Measurements from ENCODE around the gene PLAAT1.

The PLAAT1 gene

DNA sequence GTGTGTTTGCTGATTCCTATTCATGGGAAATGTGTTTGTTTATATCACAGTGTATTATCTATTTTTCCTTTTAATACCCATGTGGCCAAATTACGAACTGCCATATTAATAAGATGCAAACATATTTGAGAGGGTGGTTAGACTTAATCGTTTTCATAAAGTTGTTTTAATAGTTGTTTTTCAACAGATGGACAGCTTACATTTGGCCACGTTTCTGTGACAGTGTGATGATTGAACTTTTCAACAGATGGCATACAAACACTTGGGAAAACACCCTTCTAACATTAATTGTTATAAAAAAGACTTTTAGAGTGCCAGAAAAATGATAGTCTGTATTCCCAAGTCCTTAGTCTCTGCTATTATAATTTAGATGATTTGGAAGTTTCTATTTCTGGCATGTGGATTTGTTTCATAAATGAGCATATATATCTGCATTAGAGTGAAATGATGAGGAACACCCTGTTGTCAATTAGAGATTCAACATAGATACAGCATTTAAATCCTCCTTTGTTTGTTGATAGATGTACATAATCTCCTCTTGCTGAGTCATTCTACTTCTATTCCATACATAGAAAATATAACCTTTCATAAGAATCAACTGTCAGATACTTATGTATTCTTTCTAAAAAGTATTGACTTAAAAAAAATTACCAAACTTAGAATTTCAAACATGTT is 13.1 kb downstream of the PLAAT1 start:
- no peak for DNase-seq

DNA sequence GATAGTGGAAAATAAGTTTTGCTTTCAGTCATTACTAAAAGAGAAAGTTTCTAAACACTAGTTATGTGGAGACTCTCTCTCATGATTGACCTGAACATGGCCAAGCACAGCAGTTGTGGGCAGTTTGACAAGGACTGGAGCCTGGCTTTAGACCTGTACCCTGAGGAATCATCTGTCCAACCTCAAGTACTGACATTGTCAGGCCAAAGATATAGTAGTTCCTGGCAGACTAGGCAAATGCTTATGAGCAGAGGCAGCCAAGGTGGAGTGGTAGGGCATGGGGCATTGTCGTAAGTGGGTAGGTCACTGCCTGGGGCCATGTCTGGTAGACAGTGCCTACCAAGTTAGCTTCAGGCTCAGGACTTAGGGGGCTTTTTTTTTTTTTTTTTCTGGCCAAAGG is 20.9 kb downstream of the PLAAT1 start:
- DNase-seq, result no peak

DNA sequence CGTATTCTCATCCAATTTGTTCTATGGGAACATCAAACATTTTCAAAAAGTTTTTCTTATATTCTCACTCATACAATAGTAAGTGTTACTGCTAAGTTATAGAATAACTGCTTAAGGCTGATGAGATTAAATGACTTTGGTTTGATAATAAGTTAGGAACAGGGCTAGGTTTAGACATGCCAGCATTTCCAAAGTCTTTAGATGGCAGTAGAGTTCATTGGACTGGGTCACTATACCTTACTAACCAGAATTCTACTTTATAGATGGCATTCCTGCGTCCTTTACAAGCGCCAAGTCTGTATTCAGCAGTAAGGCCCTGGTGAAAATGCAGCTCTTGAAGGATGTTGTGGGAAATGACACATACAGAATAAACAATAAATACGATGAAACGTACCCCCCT is 21.7 kb downstream of the PLAAT1 start:
- no peak for DNase-seq

DNA sequence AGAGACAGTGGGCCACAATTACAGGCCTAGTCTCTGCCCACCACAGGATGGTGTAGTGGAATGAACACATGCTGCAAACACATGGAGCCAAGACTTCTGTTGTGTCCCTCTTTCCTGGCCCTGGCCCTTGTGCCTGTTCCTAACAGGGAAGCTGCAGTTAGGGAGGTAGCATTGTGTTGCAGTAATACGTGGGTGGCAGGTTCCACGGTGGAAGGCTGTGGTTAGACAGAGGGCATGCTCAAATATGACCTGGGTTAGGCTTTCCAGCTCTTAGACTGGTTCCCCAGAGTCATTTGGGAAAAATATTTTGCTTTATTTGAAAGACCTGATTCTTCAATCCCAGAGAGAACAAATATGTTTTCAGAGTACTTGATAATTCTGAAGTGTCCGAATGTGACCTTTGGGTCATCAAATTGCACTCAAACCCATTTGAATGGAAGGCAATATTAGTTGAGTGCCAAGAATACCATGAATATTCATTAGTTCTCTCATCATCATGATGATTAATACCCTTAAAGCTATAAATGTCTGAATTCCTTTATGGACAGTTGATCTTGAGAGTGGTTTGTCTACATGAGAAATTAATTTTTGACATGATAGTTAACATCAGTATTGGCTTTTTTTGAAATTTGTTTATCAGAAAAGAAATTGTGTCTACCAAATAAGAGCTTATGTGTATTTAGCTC is 28.5 kb downstream of the PLAAT1 start:
- DNase-seq, result no peak

DNA sequence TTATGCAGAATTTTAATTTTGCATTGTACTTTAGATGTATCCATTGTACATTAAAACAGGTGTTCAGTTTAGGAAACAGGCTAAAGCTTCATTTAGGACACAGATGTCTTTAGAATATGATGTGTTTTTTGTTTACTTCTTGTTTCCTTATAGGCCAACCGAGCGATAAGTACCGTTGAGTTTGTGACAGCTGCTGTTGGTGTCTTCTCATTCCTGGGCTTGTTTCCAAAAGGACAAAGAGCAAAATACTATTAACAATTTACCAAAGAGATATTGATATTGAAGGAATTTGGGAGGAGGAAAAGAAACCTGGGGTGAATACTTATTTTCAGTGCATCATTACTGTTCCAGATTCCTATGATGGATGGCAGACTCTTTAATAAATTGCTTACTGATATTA is 29.4 kb downstream of the PLAAT1 start:
- DNase-seq, result no peak

DNA sequence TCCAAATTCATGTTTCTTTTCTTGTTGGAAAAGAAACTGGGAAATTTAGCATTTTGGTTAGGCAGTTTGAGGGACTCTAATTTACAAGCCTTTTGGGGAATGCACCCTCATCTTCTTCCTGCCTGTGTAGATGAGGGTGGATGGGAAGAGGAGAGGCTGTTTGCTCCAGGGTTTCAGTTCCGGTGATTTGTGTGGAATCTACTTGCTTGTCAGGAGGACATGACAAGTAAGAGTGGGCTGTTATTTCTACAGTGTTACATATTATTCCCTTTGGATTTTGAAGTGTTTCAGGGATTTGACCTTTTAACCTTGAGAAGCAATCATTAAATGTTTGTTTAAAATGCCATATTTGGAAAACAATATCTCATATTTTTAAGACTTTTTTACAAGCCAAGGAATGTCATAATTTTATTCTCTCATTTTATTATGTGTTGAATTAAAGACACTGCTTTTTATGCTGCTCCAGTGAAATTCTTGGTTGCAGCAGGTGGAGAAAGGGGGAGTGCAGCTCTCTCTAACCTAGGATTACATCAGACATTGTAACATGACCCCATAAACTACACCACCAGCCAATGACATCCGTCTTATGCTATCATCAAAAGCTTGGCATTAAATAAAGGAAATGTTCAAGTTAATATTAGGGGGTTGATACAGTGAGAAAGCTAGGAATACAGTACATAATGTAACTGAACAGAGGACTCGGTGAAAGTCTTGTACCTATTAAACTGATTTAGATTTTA is 30.2 kb downstream of the PLAAT1 start:
- no peak for DNase-seq

DNA sequence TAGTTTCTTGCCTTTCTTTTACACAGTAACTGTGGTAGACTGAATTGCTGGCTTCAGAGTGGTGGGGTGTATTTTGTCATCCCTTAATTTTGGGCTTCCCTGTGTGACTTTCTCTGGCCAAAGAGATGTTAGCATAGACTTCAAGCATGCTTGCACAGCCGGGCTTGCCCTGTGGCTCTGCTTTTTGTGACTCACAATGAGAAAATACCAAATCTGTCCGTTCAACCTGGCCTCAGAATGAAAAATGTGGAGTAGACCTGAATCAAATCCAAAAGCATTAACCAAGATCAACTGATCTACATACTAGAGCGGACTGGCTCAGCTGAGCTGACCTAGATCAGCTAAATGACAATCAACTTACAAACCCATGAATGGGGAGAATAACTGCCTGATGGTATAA is 51.4 kb downstream of the PLAAT1 start:
- no peak for DNase-seq

DNA sequence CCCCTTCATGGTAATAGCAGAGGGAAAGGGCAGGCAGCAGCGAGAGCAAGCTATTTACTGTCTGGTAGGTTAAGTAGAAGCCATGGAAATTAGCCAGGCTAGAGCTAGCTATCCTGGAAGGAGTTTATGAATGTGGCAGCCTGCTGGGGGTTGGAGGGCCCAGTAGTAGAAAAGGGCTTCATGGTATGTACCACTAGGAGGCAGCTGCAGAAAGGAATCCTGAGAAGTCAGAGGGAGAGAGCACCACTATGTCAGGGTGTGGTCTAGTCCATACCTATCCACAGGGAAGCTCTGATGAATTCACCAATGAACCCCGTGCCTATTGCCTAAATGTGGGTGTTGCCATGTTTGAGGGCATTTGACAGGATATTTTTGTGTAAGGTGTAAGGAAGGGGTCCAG is 55.0 kb downstream of the PLAAT1 start:
- DNase-seq, result no peak

DNA sequence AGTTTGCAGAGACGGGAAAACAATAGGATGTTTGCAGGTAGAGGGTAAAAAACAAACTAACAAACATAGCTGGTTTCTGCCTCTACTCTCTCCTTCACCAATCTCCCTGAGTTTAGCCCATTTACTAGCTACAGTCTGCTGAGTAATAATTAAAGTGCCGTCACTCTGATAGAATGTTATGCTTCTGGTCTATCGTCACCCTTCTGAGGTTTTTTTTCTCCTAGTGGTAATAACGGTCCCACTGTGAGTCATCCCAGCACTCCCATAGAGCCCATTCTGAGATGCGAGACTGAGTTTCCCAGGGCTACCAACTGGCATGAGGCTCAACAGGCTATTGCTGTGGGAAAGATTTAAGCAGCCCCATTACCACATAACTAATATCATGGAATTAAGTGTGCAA is 56.4 kb downstream of the PLAAT1 start:
- DNase-seq, result no peak

DNA sequence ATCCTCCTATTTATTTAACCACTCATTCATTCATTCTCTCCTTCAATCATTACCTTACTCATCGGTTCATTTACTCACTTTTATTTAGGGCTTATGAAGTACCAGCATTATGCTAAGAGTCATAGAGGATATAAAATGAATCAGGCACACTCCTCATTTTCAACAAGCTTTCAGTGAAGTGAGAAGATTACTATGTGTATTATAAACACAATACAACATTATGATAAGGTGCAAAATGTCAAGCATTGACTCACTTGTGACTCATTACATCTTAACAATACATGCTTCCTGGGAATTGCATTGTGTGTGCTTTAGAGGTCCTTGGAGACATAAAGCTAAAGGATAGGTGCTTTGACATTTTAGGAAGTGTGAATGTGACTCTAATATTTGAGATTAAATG is 60.4 kb downstream of the PLAAT1 start:
- DNase-seq, result no peak

DNA sequence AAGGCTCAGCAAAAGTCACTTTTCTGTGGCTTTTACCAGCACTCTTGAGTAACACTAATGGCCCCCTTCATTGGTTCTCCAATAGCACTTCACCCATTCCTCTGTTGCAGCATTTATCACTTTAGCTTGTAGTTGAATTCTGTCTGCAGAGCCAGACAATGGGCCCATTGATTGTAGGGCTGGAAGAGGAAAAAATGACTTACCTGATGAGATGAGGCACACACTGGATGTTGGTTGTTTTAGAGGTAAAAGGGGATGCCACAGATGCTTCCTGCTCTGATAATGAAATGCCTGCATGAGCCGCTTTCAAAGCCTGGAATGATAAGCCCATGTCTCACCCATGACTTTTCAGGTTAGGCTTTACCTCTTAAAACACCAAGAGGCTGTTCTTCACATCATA is 64.3 kb downstream of the PLAAT1 start:
- no peak for DNase-seq

DNA sequence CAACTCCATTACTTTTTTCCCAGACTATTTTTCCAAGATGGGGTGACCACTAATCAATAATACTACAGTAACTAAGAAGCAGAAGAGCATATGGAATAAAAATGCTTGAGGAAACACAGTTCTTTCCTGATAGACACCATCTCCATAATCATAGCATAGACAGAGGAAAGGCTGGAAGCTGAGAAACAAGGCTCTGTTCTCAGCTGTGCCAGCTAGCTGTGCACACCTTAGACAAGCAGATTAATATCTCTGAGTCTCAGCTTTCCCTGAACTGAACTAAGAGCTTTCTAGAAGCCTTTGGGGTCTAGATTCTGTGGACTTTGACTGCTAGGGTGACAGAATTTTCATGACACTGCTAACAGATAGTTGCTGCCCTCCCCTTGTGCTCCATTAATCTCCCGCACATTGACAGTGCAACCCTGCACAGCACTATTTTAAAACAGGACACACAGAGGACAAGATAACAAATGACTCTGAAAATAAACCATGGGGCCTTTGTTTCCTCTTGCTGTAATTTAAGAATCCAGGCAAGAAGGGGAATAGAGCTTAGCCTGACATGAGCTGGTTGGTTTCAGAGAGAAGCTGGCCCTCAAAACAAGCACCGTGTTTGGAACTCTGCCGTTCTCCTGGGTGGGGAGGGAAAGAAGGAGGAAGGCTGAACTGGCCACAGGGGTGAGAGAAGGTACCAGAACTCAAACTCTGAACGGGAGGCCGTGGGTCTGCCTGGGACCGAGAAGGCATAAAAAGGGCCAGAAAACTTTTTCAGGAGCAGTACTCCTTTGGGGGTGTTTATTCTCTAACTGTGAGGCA is 70.1 kb downstream of the PLAAT1 start:
- no peak for DNase-seq

DNA sequence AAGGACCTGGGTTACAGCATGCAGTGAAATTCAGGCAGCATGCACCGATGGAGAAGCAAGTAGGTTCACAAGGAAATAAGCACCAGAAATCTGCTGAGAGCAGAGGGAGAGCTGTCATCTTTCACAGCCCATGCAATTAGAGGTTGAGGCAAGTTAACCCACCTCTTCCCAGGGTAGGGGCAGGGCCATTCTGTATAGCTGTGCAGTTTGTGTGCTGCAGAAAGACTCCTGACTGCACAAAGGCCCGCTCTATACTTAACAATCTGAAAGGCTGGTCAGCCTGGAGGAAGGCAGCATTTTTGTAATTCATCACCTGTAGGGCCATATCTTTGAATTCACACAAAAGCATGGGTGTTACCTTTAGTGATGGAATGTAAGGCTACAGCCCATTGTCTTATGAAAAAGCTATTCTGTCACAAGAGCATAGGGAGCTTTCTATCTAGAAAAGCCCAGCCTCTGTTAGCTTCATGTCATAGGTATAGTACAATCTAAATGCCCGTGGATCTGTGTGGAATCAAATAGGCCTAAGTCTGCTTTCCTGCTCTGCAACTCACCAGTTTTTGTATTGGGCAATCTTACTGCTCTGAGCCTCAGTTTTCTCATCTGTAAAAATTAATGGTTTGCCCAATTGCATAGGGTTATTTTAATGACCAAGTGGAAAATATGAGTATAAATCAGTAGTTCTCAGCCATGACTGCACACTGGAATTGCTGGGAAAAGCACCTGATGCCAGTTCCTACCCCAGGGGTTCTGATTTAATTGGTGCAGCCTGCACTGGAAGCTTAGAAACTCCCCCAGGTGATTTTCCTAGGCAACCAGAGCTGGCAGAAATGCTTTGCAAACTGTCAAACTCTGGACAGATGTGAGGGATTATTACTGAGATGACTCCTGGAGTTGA is 72.3 kb downstream of the PLAAT1 start:
- no peak for DNase-seq

DNA sequence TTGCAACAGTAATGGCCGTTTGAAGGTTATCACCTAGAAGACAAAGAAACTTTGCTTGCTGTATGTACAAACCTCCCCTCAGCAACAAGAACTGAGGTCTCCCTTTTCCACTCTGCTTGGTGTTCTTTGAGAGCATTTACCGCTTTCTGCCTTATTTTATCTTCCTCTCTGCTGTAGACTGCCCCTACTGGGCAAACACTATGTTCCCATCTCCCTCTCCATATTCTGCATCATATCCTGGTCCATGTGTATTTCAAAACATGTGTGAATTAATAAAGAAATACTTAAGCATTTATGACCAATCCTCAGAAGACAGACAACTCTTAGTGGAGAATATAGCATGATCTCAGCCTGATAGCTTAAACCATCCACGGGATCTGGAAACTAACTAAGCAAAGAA is 73.1 kb downstream of the PLAAT1 start:
- DNase-seq, result no peak

DNA sequence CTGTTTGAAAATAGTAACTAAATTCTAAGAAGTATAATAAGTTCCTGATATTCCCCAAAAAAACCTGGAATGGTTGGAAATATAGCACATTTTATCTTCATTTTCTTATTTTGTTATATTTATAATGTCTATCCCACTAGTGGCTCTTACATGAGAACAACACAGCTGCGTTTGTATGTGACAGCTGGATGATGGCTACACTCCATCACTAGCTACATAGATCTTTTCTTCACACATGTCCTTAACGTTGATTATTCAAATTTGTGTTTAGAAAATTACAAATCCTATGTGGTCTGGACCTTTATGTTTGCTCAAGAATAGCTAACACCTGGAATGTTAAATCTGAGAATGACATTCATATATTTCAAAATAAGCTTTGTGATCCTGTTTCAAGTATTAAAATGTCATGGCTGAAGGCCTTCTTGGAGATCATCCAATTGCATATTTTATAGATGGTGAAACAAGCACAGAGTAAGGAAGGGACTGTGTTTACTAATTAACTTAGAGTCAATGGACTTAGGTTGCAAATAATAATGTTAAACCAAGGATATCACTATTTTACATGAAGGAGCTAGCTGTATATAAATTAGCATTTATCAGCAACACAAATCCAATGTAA is 76.8 kb downstream of the PLAAT1 start:
- DNase-seq, result no peak

All from OCI-M1 (cell line).